ENCODE data around the gene DDX54. TPM values are rescaled to one million over a fixed set of nuclear protein-coding genes. Genes with fewer than 3 reads are reported as not detected.
A peak's percentile ranks its signal among the peaks of the same experiment; 100 is the strongest.

The DDX54 gene
- total RNA-seq, 1 donor, result 33.7 TPM

DNA sequence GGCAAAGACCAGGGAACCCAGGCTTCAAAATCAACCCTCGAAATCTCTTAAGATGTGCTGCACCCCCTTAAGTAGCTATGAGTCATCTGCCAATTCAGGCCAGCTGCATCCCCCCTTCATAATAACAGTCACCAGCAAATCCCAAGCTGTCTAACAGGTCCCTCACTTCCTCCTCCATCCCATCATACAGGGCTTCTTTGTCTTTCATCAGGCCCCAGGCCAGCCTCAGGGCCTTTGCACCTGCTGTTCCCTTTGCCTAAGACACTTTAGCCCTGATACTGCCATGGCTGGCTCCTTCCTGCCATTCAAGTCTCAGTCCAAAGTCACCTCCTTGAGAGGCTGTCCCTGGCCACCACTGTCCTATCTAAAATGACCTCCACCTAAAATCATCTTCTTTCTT, 53.7 kb downstream of the DDX54 start:
- TF ChIP-seq, protein P1, sequence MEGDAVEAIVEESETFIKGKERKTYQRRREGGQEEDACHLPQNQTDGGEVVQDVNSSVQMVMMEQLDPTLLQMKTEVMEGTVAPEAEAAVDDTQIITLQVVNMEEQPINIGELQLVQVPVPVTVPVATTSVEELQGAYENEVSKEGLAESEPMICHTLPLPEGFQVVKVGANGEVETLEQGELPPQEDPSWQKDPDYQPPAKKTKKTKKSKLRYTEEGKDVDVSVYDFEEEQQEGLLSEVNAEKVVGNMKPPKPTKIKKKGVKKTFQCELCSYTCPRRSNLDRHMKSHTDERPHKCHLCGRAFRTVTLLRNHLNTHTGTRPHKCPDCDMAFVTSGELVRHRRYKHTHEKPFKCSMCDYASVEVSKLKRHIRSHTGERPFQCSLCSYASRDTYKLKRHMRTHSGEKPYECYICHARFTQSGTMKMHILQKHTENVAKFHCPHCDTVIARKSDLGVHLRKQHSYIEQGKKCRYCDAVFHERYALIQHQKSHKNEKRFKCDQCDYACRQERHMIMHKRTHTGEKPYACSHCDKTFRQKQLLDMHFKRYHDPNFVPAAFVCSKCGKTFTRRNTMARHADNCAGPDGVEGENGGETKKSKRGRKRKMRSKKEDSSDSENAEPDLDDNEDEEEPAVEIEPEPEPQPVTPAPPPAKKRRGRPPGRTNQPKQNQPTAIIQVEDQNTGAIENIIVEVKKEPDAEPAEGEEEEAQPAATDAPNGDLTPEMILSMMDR (IDR thresholded peaks at IDR 0.05; ENCODE audit: insufficient read depth, low read depth, low read length), result no peak
- H3K4me3 ChIP-seq (ENCODE audit: low read depth, low read length), result no peak overlapping the region
- DNase-seq (ENCODE audit: low read depth), result no peak

DNA sequence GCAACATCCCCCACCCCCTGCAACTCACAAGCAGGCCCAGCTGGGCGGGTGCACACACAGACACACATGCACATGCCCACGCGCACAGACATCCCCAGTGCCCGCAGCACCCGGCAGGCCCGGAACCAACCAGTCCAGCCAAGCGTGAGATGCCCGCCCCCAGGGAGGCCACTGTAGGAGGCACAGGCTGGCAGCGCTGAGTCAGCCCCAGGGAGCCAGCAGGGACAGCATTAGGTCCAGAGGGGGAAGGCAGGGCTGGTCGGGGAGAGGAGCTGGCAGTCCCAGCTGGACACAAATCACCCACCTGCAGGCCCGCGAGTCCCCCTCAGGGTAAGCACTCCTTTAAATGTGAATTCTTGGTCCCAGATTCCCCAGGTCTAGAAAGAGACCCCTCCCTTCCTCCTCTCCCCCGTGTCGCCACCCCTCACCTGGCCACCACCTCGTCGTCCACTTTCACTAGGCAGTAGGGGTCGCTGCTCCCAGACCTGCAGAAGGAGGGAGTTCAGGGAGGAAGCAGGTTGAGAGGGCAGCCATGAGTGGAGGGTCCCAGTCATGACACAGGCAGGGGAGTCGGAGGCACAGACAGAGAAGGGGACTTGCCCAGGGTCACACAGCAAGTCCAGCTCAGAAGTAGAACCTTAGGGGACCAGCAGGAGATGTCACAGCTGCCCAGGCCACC, 54.7 kb downstream of the DDX54 start:
- TF ChIP-seq, protein P1 (IDR thresholded peaks at IDR 0.05; ENCODE audit: insufficient read depth, low read depth, low read length), result peak; percentile 5
- no peak for DNase-seq (ENCODE audit: low read depth)
- H3K4me3 ChIP-seq (ENCODE audit: low read depth, low read length), result no peak overlapping the region

DNA sequence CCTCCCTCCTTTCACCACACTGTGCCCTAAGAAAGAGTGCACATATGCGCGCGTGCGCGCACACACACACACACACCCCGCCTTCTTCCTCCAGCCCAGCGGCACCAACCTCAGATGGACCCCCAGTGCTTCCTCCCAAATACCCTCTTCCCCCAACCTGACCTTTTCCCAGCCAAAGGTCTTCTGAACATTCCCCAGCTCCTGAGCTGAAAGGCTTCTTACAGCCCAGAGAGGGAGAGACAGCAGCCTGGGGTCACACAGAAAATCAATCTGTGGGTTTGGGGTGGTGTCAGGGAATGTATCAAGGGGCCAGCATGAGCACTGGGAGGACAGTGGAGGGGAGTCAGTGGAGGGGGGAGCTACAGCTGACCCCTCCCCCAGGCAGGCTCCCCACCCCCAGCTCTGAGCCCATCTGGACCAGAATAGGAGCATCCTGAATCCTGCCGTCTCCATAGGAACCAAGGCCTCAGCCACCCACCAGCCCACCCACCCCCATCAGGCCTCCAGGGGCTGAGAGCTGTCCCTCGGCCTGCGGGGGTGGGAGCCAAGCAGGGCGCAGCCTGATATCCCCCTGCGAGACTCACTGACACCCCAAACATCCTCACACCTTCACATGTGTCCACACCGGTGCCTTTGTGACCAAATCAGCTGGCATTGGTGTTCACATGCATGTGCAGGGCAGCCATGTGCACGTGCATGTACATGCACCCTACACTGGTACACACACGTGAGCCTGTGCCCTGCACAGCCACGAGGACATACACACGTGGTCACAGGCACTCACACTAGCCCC, 55.4 kb downstream of the DDX54 start:
- TF ChIP-seq, protein P1 (IDR thresholded peaks at IDR 0.05; ENCODE audit: insufficient read depth, low read depth, low read length), result no peak
- no peak overlapping the region for H3K4me3 ChIP-seq (ENCODE audit: low read depth, low read length)
- DNase-seq (ENCODE audit: low read depth), result no peak

DNA sequence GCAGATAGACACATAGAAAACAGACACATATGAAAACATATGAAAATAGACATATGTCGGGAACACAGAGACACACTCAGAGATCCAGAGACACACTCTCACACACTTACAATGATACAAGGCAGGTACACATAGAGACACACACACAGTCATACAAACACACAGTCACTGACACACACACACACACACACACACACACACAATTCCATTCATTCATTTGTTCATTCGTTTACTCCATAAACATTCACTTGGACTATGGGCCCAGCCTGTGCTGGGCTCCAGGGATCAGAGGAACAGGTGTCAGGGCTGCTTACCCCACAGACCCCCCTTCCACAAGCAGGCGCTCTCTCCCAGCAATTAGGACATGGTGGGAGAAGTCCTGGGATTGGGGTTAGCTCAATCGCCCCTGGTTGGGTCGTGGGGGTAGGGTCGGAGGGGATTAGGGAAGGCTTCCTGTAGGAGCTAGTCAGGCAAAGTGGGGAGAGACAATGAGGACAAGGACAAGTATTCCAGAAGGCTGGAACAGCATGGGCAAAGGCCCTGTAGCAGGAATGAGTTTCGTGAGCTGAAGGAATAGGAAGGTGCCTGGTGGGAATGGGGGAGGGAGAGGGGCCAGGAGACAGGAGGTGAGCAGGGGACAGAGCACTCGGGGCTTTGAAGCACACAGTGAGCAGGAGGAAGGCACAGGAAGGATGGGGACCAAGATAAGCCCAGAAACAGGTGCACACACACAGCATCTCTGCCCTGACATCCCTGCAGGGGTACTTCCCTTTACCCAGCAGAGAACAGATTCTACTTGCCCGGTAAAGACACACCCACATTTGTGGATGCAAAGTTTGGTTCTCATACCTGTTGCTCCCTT, 56.2 kb downstream of the DDX54 start:
- DNase-seq (ENCODE audit: low read depth), result no peak
- H3K4me3 ChIP-seq (ENCODE audit: low read depth, low read length), result no peak overlapping the region
- TF ChIP-seq, protein P1 (IDR thresholded peaks at IDR 0.05; ENCODE audit: insufficient read depth, low read depth, low read length), result no peak

GRCh38 chr12:113127791-113128199, 57.5 kb downstream of the DDX54 start:
- H3K4me3 ChIP-seq (ENCODE audit: low read depth, low read length), result no peak overlapping the region
- DNase-seq (ENCODE audit: low read depth), result no peak
- TF ChIP-seq, protein P1 (IDR thresholded peaks at IDR 0.05; ENCODE audit: insufficient read depth, low read depth, low read length), result no peak

- DNase-seq (ENCODE audit: low read depth), result no peak
- TF ChIP-seq, protein P1 (IDR thresholded peaks at IDR 0.05; ENCODE audit: insufficient read depth, low read depth, low read length), result no peak
- no peak overlapping the region for H3K4me3 ChIP-seq (ENCODE audit: low read depth, low read length)
These were observed 64.5 kb downstream of the DDX54 start for GRCh38 chr12:113120670-113121370.

Measured in fibroblast of villous mesenchyme (primary cell).